K562 (cell line): Measurements from ENCODE around the gene ST6GALNAC3. TPM values are rescaled to one million over a fixed set of nuclear protein-coding genes. Genes with fewer than 3 reads are reported as not detected.

ENCODE experiments used
- ATAC-seq: fragments of 200-7000 bp; cut with Tn5 transposase; 3 replicates; pipeline ENCODE4 v1.9.1; 2020; ENCODE audit warnings: moderate library complexity
- BruUV-seq: library from RNA; stranded (reverse); fragments of 400-500 nt; replicated peaks from 2 replicates; lab custom pipeline; 2021; lab: Mats Ljungman, UMichigan
- CTCF ChIA-PET: fragments of 300-600 bp; formaldehyde crosslinking; extraction: SDS; loops from one replicate; lab custom pipeline; 2021; ENCODE audit warnings: low intra/inter-chr PET ratio; lab: Yijun Ruan, JAX
- POLR2A ChIA-PET: fragments of 300-600, 350-650 bp; sonication (Branson Sonifier 250); formaldehyde crosslinking; extraction: SDS; loops from one replicate; lab custom pipeline; 2021; ENCODE audit warnings: antibody characterized with exemption, inconsistent platforms; lab: Yijun Ruan, JAX
- DNase-seq, 4 experiments: peaks; one replicate each; pipeline versions ENCODE4 v3.0.0 to v3.0.0-alpha.2; 2011 to 2018; ENCODE audit warnings: low spot score in 3 of 4, mixed read lengths in 3 of 4; ENCODE audit errors: extremely low read depth in 1 of 4
- FAIRE-seq: peaks from 2 replicates; lab custom pipeline; 2011; peaks lifted over from hg19 to GRCh38; lab: Jason Lieb, UNC
- H2AFZ ChIP-seq: 2 replicates; pipeline ENCODE4 v1.6.0; 2011; ENCODE audit warnings: low read depth, low read length, control low read depth, inconsistent platforms
- H3K27ac ChIP-seq: fragments of 200-600 bp; 3 replicates; pipeline ENCODE4 v1.8.0; 2011; ENCODE audit warnings: low read depth, mild to moderate bottlenecking, control low read depth, inconsistent platforms, low read length, moderate library complexity, mixed read lengths; ENCODE audit errors: extremely low read depth
- H3K27me3 ChIP-seq, 2 experiments: fragments of 300-600 bp in 1 of 2; 2 replicates in 1 of 2; 3 replicates in 1 of 2; pipeline versions ENCODE4 v1.6.0 to v1.8.0; 2011; ENCODE audit warnings: inconsistent platforms in 2 of 2, low read length in 2 of 2, mild to moderate bottlenecking in 1 of 2, mixed read lengths in 1 of 2, moderate library complexity in 1 of 2; ENCODE audit not compliant: control insufficient read depth in 2 of 2, insufficient read depth in 2 of 2
- H3K36me3 ChIP-seq: fragments of 300-600 bp; 3 replicates; pipeline ENCODE4 v1.8.0; 2011; ENCODE audit warnings: mild to moderate bottlenecking, low read length, inconsistent platforms; ENCODE audit not compliant: control insufficient read depth, insufficient read depth
- H3K4me1 ChIP-seq, 2 experiments: fragments of 200-600 bp in 1 of 2; replicated peaks in 1 of 2; 2 replicates in 1 of 2; 3 replicates in 1 of 2; pipeline versions ENCODE4 v1.5.1 to v1.8.0; 2011; ENCODE audit warnings: inconsistent platforms in 2 of 2, low read length in 2 of 2, mild to moderate bottlenecking in 1 of 2, mixed read lengths in 1 of 2, moderate library complexity in 1 of 2; ENCODE audit not compliant: control insufficient read depth in 2 of 2, insufficient read depth in 2 of 2
- H3K4me2 ChIP-seq: 2 replicates; pipeline ENCODE4 v1.6.1; 2011; ENCODE audit warnings: low read length, control low read depth, inconsistent platforms, mixed read lengths; ENCODE audit not compliant: insufficient read depth
- H3K4me3 ChIP-seq: fragments of 200-600 bp; sonication (generic), shearing (Covaris generic); 2 replicates; pipeline ENCODE4 v1.5.1; 2016; ENCODE audit warnings: control low read depth, inconsistent platforms
- H3K79me2 ChIP-seq: fragments of 200-600 bp; 3 replicates; pipeline ENCODE4 v1.8.0; 2011; ENCODE audit warnings: low read length, inconsistent platforms; ENCODE audit not compliant: control insufficient read depth, insufficient read depth
- H3K9ac ChIP-seq, 2 experiments: 2 replicates each; pipeline versions ENCODE4 v1.6.0 to v1.6.1; 2011; ENCODE audit warnings: low read depth in 2 of 2, low read length in 2 of 2, control low read depth in 1 of 2, inconsistent platforms in 1 of 2, mild to moderate bottlenecking in 1 of 2, mixed read lengths in 1 of 2; ENCODE audit not compliant: insufficient read depth in 1 of 2
- H3K9me1 ChIP-seq: one replicate; pipeline ENCODE4 v1.6.0; 2011; ENCODE audit warnings: inconsistent platforms, mild to moderate bottlenecking, low read length, moderate library complexity; ENCODE audit not compliant: control insufficient read depth, insufficient read depth
- H3K9me3 ChIP-seq: replicated peaks from 2 replicates; pipeline ENCODE4 v1.5.1; 2011; ENCODE audit warnings: low read depth, low read length, inconsistent platforms; ENCODE audit not compliant: control insufficient read depth, insufficient read depth
- H4K20me1 ChIP-seq: replicated peaks from 2 replicates; pipeline ENCODE4 v1.6.1; 2011; ENCODE audit warnings: low read length, inconsistent platforms, mixed read lengths; ENCODE audit not compliant: control insufficient read depth, insufficient read depth
- ARID3B ChIP-seq: fragments of 250-450 bp; sonication (Bioruptor Pico); IDR thresholded peaks from 2 replicates; pipeline ENCODE4 v1.4.0; 2020; ENCODE audit warnings: borderline replicate concordance
- ATF3 ChIP-seq, 2 experiments: fragments of 450-650 bp in 1 of 2; sonication (generic) in 1 of 2; formaldehyde crosslinking in 1 of 2; IDR thresholded peaks in 1 of 2; conservative IDR thresholded peaks in 1 of 2; 2 replicates each; pipeline versions ENCODE4 v1.6.1 to v1.8.1; 2016 to 2023; ENCODE audit warnings: mild to moderate bottlenecking in 2 of 2, moderate library complexity in 2 of 2, inconsistent platforms in 1 of 2, missing genetic modification reagents in 1 of 2
- CREB3L1 ChIP-seq: fragments of 450-650 bp; IDR thresholded peaks from 2 replicates; pipeline ENCODE4 v1.6.1; 2014; ENCODE audit warnings: low read depth, mild to moderate bottlenecking, moderate library complexity, borderline replicate concordance
- NFATC3 ChIP-seq: fragments of 450-650 bp; IDR thresholded peaks from 2 replicates; pipeline ENCODE4 v1.6.1; 2017; ENCODE audit warnings: mild to moderate bottlenecking
- NFRKB ChIP-seq: fragments of 450-650 bp; IDR thresholded peaks from 2 replicates; pipeline ENCODE4 v1.6.1; 2016; ENCODE audit warnings: low read depth
- POLR3A ChIP-seq: IDR thresholded peaks from 2 replicates; pipeline ENCODE4 v1.6.1; 2011; ENCODE audit warnings: borderline replicate concordance, mild to moderate bottlenecking, moderate library complexity; ENCODE audit not compliant: insufficient read length, insufficient read depth; ENCODE audit errors: extremely low read depth
- RFX5 ChIP-seq: IDR thresholded peaks from 2 replicates; pipeline ENCODE4 v1.6.1; 2011; ENCODE audit warnings: low read depth, mild to moderate bottlenecking, improper control_type of control experiment, low read length
- SRSF7 ChIP-seq: fragments of 200-400 bp; formaldehyde crosslinking; optimal IDR thresholded peaks from 2 replicates; pipeline ENCODE3; 2017; ENCODE audit warnings: mild to moderate bottlenecking, low read depth, low read length
- ZBED1 ChIP-seq: IDR thresholded peaks from 2 replicates; pipeline ENCODE4 v1.6.1; 2014
- ZNF232 ChIP-seq: sonication (generic); formaldehyde crosslinking; IDR thresholded peaks from 2 replicates; pipeline ENCODE4 v1.8.0; 2022; ENCODE audit warnings: mild to moderate bottlenecking, missing genetic modification reagents
- ZNF717 ChIP-seq: fragments of 250-450 bp; sonication (Bioruptor Pico); IDR thresholded peaks from 2 replicates; pipeline ENCODE4 v1.5.0; 2021
- ZSCAN29 ChIP-seq: fragments of 450-650 bp; IDR thresholded peaks from 2 replicates; pipeline ENCODE4 v1.6.1; 2017
- WGBS: fragments of 100-300 bp; shearing (Covaris generic); methylation state at CpG from one replicate; pipeline ENCODE4 v1.1.6; 2016; ENCODE audit warnings: low coverage, mixed read lengths; ENCODE audit not compliant: insufficient coverage; ENCODE audit errors: missing lambda C conversion rate; 5-methylcytosine and 5-hydroxymethylcytosine counted together
- in situ Hi-C: fragments of 300-500 bp; cut with MboI; formaldehyde crosslinking; loops from 4 replicates; pipeline ENCODE4 v1.15.0; 2018; ENCODE audit warnings: inconsistent platforms, mixed read lengths
- intact Hi-C: fragments of 100-400 bp; cut with micrococcal nuclease; formaldehyde crosslinking; loops from 2 replicates; pipeline ENCODE4 v1.14.2; 2022
- polyA plus RNA-seq, 8 experiments: library from polyadenylated mRNA; depleted of rRNA in 4 of 8; stranded (reverse) in 5 of 8; unstranded in 3 of 8; fragments of >200 nt; fragmentation: Nextera tagmentation in 2 of 8; fragmentation: Illumina TruSeq in 1 of 8; extraction: Ambion mirVana in 2 of 8; extraction: Trizol in 1 of 8; gene quantifications; 2 replicates each; pipeline versions ENCODE4 v1.2.1 to v1.2.3, GENCODE V29; 2011 to 2014; ENCODE audit warnings: inconsistent platforms in 1 of 8, missing spikeins in 1 of 8
- total RNA-seq, 7 experiments: library from RNA; depleted of rRNA in 6 of 7; stranded (reverse); fragments of >200 nt in 6 of 7; fragmentation: Illumina TruSeq in 2 of 7; extraction: Trizol in 2 of 7; gene quantifications; 2 replicates each; pipeline versions ENCODE4 v1.2.1 to v1.2.3, GENCODE V29; 2011 to 2021; ENCODE audit warnings: low replicate concordance in 1 of 7

ST6GALNAC3 gene
- total and polyA plus RNA-seq, 9 of the 15 experiments (the other 6 are each of a cell fraction or from before 2014, with no cell fraction given): 0.04 to 0.29 (median 0.18) TPM; not detected in 6

GRCh38 chr1:76191561-76191960 lies 117.0 kb downstream of the ST6GALNAC3 start:
- no peaks in the 10 kb centered on the region for H3K4me1 ChIP-seq
- no TSS peak for BruUV-seq
- intact Hi-C loops (no loop called here), in situ Hi-C loops (no loop called here)
- 0% methylated on average over 2 of the region's 2 CpGs for WGBS
- no peaks in the 10 kb centered on the region for H4K20me1 ChIP-seq
- no peak overlapping the region for H2AFZ ChIP-seq
- H3K79me2 ChIP-seq: no peaks in the 10 kb centered on the region
- H3K4me2 ChIP-seq: no peak overlapping the region
- no peaks in the 10 kb centered on the region for H3K9me3 ChIP-seq
- no peaks in the 10 kb centered on the region for H3K9me1 ChIP-seq
- H3K9ac ChIP-seq: no peak overlapping the region
- no peak overlapping the region for H3K27ac ChIP-seq
- ATAC-seq (no peak), DNase-seq (no peak), FAIRE-seq (no peak)
- H3K36me3 ChIP-seq: no peaks in the 10 kb centered on the region
- POLR2A ChIA-PET: no interaction called here
- no peaks in the 10 kb centered on the region for H3K27me3 ChIP-seq
- H3K4me3 ChIP-seq: no peak overlapping the region
- CTCF ChIA-PET: no interaction called here
- TF ChIP-seq RFX5 (no peak), ZNF717 (CRISPR knock-in tag) (no peak), CREB3L1 (no peak), NFRKB (no peak), ARID3B (CRISPR knock-in tag) (no peak), ZBED1 (no peak), ATF3 (IDR thresholded peaks at IDR 0.05) (no peak), ATF3 (CRISPR knock-in tag; conservative IDR thresholded peaks at IDR 0.05) (no peak), ZSCAN29 (no peak), POLR3A (no peak), ZNF232 (no peak), SRSF7 (no peak), NFATC3 (no peak)
